Liver (tissue), 9 donors: Measurements from ENCODE around the gene FAAP100. TPM values are rescaled to one million over a fixed set of nuclear protein-coding genes. Genes with fewer than 3 reads are reported as not detected.

Experiments used
- DNase-seq: peaks from one replicate; pipeline ENCODE4 v3.0.0-alpha.2; 2017; ENCODE audit warnings: low spot score
- H3K27ac ChIP-seq, 2 donors: one replicate each; pipeline ENCODE4 v1.7.0; 2013; ENCODE audit warnings: inconsistent platforms in 2 of 2, low read length in 2 of 2, control low read depth in 1 of 2, low read depth in 1 of 2, mild to moderate bottlenecking in 1 of 2
- H3K27me3 ChIP-seq, 4 donors: one replicate each; pipeline versions ENCODE4 v1.6.1 to v1.7.0; 2013; ENCODE audit warnings: low read length in 3 of 4, inconsistent platforms in 1 of 4, mild to moderate bottlenecking in 1 of 4, moderate library complexity in 1 of 4; ENCODE audit not compliant: control insufficient read depth in 4 of 4, insufficient read depth in 4 of 4
- H3K36me3 ChIP-seq, 4 donors: one replicate each; pipeline versions ENCODE4 v1.6.1 to v1.7.0; 2013; ENCODE audit warnings: low read length in 3 of 4, mild to moderate bottlenecking in 3 of 4, low read depth in 1 of 4, moderate library complexity in 1 of 4; ENCODE audit not compliant: control insufficient read depth in 4 of 4, insufficient read depth in 3 of 4
- H3K4me1 ChIP-seq, 4 donors: one replicate each; pipeline versions ENCODE4 v1.6.1 to v1.7.0; 2013; ENCODE audit warnings: low read length in 3 of 4, mild to moderate bottlenecking in 3 of 4, moderate library complexity in 1 of 4; ENCODE audit not compliant: control insufficient read depth in 4 of 4, insufficient read depth in 4 of 4
- H3K4me3 ChIP-seq, 3 donors: one replicate each; pipeline versions ENCODE4 v1.6.1 to v1.7.0; 2013; ENCODE audit warnings: low read length in 3 of 3, control low read depth in 1 of 3, low read depth in 1 of 3, mild to moderate bottlenecking in 1 of 3
- H3K9ac ChIP-seq, 2 donors: one replicate each; pipeline ENCODE4 v1.7.0; 2013; ENCODE audit warnings: low read length in 2 of 2, mild to moderate bottlenecking in 2 of 2, moderate library complexity in 2 of 2, control low read depth in 1 of 2, low read depth in 1 of 2
- H3K9me3 ChIP-seq, 4 donors: one replicate each; pipeline versions ENCODE4 v1.6.1 to v1.7.0; 2013; ENCODE audit warnings: low read length in 3 of 4; ENCODE audit not compliant: control insufficient read depth in 4 of 4
- EGR1 ChIP-seq, 2 donors: IDR thresholded peaks; 2 replicates each; pipeline ENCODE4 v1.6.1; 2016 to 2018; ENCODE audit warnings: antibody characterized with exemption in 2 of 2, low read depth in 2 of 2
- FOXA1 ChIP-seq: IDR thresholded peaks from 2 replicates; pipeline ENCODE4 v1.6.1; 2016; ENCODE audit warnings: antibody characterized with exemption
- FOXA2 ChIP-seq: IDR thresholded peaks from 2 replicates; pipeline ENCODE4 v1.6.1; 2016; ENCODE audit warnings: antibody characterized with exemption
- GABPA ChIP-seq, 2 donors: IDR thresholded peaks in 1 of 2; conservative IDR thresholded peaks in 1 of 2; 2 replicates each; pipeline ENCODE4 v1.6.1; 2016; ENCODE audit warnings: antibody characterized with exemption in 2 of 2, mild to moderate bottlenecking in 1 of 2, moderate library complexity in 1 of 2
- HNF4A ChIP-seq, 2 donors: conservative IDR thresholded peaks; 2 replicates each; pipeline ENCODE4 v1.6.1; 2016; ENCODE audit warnings: antibody characterized with exemption in 2 of 2, mild to moderate bottlenecking in 2 of 2
- HNF4G ChIP-seq: IDR thresholded peaks from 2 replicates; pipeline ENCODE4 v1.6.1; 2016; ENCODE audit warnings: antibody characterized with exemption
- NR2F2 ChIP-seq: IDR thresholded peaks from 2 replicates; pipeline ENCODE4 v1.6.1; 2016; ENCODE audit warnings: antibody characterized with exemption
- RAD21 ChIP-seq, 2 donors: IDR thresholded peaks; 2 replicates each; pipeline ENCODE4 v1.6.1; 2016; ENCODE audit warnings: antibody characterized with exemption in 2 of 2, mild to moderate bottlenecking in 2 of 2
- RXRA ChIP-seq, 2 donors: IDR thresholded peaks; 2 replicates each; pipeline ENCODE4 v1.6.1; 2017 to 2018; ENCODE audit warnings: antibody characterized with exemption in 2 of 2, mild to moderate bottlenecking in 1 of 2
- TAF1 ChIP-seq: conservative IDR thresholded peaks from 2 replicates; pipeline ENCODE4 v1.6.1; 2016; ENCODE audit warnings: antibody characterized with exemption, mild to moderate bottlenecking
- YY1 ChIP-seq: IDR thresholded peaks from 2 replicates; pipeline ENCODE4 v1.6.1; 2016; ENCODE audit warnings: antibody characterized with exemption, mild to moderate bottlenecking
- whole genome bisulfite sequencing: extraction: QIAGEN DNeasy Blood & Tissue Kit; methylation state at CpG from one replicate; pipeline ENCODE4 v1.1.7; 2013; 5-methylcytosine and 5-hydroxymethylcytosine counted together
- polyA plus RNA-seq, 2 donors: library from polyadenylated mRNA; stranded (reverse) in 1 of 2; unstranded in 1 of 2; fragments of 200-250 nt in 1 of 2; fragments of >200 nt in 1 of 2; fragmentation: Nextera tagmentation in 1 of 2; extraction: Ambion mirVana in 1 of 2; gene quantifications; one replicate each; pipeline versions ENCODE4 v1.2.1 to v1.2.3, GENCODE V29; 2013 to 2015
- total RNA-seq, 2 donors: library from RNA; depleted of rRNA; stranded (reverse); fragments of >200 nt; gene quantifications; one replicate each; pipeline ENCODE4 v1.2.3, GENCODE V29; 2014
- TF ChIP-seq, protein P1 (sequence below): IDR thresholded peaks from 2 replicates; pipeline ENCODE4 v1.6.1; 2016; ENCODE audit warnings: antibody characterized with exemption, mild to moderate bottlenecking
- TF ChIP-seq, protein P2 (sequence below): IDR thresholded peaks from 2 replicates; pipeline ENCODE4 v1.6.1; 2016; ENCODE audit warnings: antibody characterized with exemption
- donor health status: healthy.
- donor health status: healthy.
- donor health status: healthy.
- donor health status: healthy.
- donor health status: healthy.

Gene FAAP100
- total and polyA plus RNA-seq, 4 donors = 8.1 to 14.7 (median 9.7) TPM

DNA sequence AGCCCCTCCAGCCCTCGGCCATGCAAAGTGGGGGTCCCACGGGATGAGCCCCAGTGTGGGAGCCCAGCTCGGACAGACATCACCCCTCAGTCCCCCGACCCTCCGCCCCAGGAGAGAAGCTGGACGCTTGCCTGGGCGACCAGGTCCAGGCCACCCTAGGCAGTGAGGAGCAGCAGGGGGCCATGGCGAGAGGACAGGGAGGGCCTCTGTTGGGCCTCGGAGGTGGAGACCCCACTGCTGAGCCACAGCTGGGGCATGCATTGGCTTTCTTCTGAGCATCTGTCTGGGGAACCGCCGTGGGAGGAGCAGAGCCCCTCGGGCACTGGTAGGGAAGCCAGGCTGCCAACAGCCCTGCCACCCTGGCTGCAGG is 52.6 kb downstream of the FAAP100 start (continued):
- TF ChIP-seq, protein P1, sequence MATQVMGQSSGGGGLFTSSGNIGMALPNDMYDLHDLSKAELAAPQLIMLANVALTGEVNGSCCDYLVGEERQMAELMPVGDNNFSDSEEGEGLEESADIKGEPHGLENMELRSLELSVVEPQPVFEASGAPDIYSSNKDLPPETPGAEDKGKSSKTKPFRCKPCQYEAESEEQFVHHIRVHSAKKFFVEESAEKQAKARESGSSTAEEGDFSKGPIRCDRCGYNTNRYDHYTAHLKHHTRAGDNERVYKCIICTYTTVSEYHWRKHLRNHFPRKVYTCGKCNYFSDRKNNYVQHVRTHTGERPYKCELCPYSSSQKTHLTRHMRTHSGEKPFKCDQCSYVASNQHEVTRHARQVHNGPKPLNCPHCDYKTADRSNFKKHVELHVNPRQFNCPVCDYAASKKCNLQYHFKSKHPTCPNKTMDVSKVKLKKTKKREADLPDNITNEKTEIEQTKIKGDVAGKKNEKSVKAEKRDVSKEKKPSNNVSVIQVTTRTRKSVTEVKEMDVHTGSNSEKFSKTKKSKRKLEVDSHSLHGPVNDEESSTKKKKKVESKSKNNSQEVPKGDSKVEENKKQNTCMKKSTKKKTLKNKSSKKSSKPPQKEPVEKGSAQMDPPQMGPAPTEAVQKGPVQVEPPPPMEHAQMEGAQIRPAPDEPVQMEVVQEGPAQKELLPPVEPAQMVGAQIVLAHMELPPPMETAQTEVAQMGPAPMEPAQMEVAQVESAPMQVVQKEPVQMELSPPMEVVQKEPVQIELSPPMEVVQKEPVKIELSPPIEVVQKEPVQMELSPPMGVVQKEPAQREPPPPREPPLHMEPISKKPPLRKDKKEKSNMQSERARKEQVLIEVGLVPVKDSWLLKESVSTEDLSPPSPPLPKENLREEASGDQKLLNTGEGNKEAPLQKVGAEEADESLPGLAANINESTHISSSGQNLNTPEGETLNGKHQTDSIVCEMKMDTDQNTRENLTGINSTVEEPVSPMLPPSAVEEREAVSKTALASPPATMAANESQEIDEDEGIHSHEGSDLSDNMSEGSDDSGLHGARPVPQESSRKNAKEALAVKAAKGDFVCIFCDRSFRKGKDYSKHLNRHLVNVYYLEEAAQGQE = no peak
- TF ChIP-seq GABPA (IDR thresholded peaks at IDR 0.05 in 1 of 2, conservative IDR thresholded peaks at IDR 0.05 in 1 of 2) (no peak), EGR1 (IDR thresholded peaks at IDR 0.05; ENCODE audit: low read depth in 2 of 2) (no peak)
- TF ChIP-seq, protein P2, sequence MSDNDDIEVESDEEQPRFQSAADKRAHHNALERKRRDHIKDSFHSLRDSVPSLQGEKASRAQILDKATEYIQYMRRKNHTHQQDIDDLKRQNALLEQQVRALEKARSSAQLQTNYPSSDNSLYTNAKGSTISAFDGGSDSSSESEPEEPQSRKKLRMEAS = no peak

DNA sequence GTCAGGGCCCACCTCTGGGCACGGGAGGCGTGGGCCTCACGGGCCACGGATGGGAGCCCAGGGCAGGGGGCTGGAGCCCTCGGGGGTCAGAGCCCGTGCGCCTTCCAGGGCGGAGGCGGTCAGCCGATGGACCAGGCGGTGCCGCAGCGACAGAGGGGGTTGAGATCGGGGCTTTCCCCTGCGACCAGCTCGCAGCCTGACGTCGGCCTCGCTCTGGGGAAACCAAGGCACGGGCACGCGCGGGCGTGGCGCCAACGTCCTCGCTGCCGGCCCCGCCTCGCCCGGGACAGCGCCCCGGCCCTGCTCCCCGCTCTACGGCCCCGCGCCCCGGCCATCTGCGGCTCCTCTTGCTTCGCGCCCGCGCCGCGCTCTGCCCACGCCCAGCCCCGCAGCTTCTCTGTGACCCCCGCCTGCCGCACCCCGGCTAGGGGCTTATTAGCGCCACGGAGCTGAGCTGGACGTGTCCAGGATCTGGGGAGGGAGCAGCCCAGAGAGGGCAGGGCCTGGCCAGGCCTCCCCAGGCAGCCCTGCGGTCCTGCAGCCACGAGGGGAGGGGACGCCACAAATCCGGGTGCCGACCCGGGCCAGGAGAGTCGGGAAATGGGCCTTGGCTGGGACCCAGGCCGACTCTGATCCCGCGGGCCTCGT is 53.1 kb downstream of the FAAP100 start:
- 65% methylated on average over 64 of the region's 64 CpGs for WGBS
- Histone ChIP-seq H3K9me3 (no peaks in the 10 kb centered on the region), H3K4me3 (no peak overlapping the region), H3K4me1 (no peaks in the 10 kb centered on the region), H3K9ac (no peak overlapping the region), H3K27me3 (no peaks in the 10 kb centered on the region), H3K36me3 (no peaks in the 10 kb centered on the region), H3K27ac (no peak overlapping the region)
- DNase-seq = no peak
- no peak for TF ChIP-seq YY1
- no peak for TF ChIP-seq FOXA2
- TF ChIP-seq HNF4A (conservative IDR thresholded peaks at IDR 0.05) = no peak
- TF ChIP-seq RAD21 (IDR thresholded peaks at IDR 0.05) = no peak
- TF ChIP-seq FOXA1 = no peak
- no peak for TF ChIP-seq NR2F2
- no peak for TF ChIP-seq HNF4G
- TF ChIP-seq, protein P1 = no peak

DNA sequence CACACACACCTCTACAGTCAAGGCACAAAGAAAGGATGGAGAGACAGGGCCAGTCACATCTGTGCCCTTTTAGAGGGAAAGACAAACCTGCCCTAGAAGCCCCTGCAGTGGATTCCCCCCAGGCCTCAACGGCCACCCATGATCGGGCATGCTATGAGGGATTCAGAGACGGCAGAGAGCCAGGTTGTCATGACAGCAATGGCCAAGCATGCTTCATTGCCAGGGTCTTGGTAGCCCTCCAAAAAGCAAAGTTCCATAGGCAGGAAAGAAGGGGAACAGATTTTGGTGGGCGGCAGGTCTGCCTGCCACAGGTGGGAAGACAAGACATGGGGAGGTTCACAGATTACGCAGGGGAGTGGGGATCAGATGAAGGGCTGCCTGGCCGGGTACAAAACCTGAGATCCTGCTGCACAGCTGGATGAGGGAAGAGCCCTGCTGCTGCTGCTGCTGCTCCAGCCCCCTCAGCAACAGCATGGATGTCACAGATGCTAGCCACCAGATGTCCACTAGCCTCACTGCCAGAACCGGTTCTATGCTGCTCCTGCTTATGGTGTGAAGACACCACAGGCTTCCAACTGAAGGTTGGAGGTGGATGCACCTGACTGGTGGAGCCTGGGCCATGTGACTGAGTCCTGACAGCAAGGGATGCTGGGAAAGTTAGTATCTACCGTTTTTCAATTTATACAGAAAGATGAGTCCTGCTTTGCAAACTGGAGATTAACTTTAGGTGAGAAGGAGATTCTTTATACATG is 57.4 kb downstream of the FAAP100 start:
- no peaks in the 10 kb centered on the region for H3K4me1 ChIP-seq
- no peak overlapping the region for H3K27ac ChIP-seq
- H3K9me3 ChIP-seq = no peaks in the 10 kb centered on the region
- TF ChIP-seq HNF4G (no peak), TAF1 (no peak), RXRA (IDR thresholded peaks at IDR 0.05) (no peak), FOXA1 (no peak), FOXA2 (no peak)
- DNase-seq = no peak
- no peak overlapping the region for H3K4me3 ChIP-seq
- H3K27me3 ChIP-seq = no peaks in the 10 kb centered on the region
- H3K9ac ChIP-seq = no peak overlapping the region
- 56% methylated on average over 8 of the region's 8 CpGs for WGBS
- no peaks in the 10 kb centered on the region for H3K36me3 ChIP-seq
